WTC11 (cell line): ENCODE measurements around the gene DZANK1. TPM values are rescaled to one million over a fixed set of nuclear protein-coding genes. Genes with fewer than 3 reads are reported as not detected.
"Not testable (repeated sequence)": the region's sequence is repeated elsewhere in the genome, so short reads cannot be mapped to it uniquely, and the experiment has no call there.

Experiments
- ATAC-seq: fragments of 200-7000 bp; cut with Tn5 transposase; 2 replicates; pipeline ENCODE4 v1.10.0; 2021; ENCODE audit warnings: mild to moderate bottlenecking, moderate library complexity
- CTCF ChIA-PET: fragments of 300-600 bp; sonication (Branson Sonifier 250); formaldehyde crosslinking; loops from one replicate; lab custom pipeline; 2021; ENCODE audit warnings: antibody characterized with exemption; lab: Charles Lee
- POLR2A ChIA-PET: fragments of 350-600 bp; sonication (Branson Sonifier 250); formaldehyde crosslinking; loops from one replicate; lab custom pipeline; 2021; ENCODE audit warnings: antibody characterized with exemption; lab: Charles Lee
- DNase-seq: peaks from one replicate; pipeline ENCODE4 v3.0.0; 2021; ENCODE audit warnings: low spot score
- H3K27ac Mint-ChIP-seq: 2 replicates; pipeline ENCODE4 v1.8.0; 2021; ENCODE audit warnings: mixed read lengths
- H3K27me3 Mint-ChIP-seq: 2 replicates; pipeline ENCODE4 v1.8.0; 2021; ENCODE audit warnings: low read depth, mild to moderate bottlenecking, moderate library complexity, mixed read lengths
- H3K36me3 Mint-ChIP-seq: 2 replicates; pipeline ENCODE4 v1.8.0; 2021; ENCODE audit warnings: mixed read lengths
- H3K4me1 Mint-ChIP-seq: 2 replicates; pipeline ENCODE4 v1.8.0; 2022; ENCODE audit warnings: mixed read lengths
- H3K4me3 Mint-ChIP-seq: 2 replicates; pipeline ENCODE4 v1.8.0; 2021; ENCODE audit warnings: mild to moderate bottlenecking, moderate library complexity, mixed read lengths
- H3K9me3 Mint-ChIP-seq: 2 replicates; pipeline ENCODE4 v1.8.0; 2021; ENCODE audit warnings: mixed read lengths
- CREB1 ChIP-seq: sonication (generic); formaldehyde crosslinking; IDR thresholded peaks from 2 replicates; pipeline ENCODE4 v1.8.0; 2023; ENCODE audit warnings: mild to moderate bottlenecking, missing genetic modification reagents
- ELF4 ChIP-seq: sonication (generic); formaldehyde crosslinking; IDR thresholded peaks from 2 replicates; pipeline ENCODE4 v1.8.1; 2022; ENCODE audit warnings: low read depth, mild to moderate bottlenecking, moderate library complexity, missing genetic modification reagents
- ETV6 ChIP-seq: sonication (generic); formaldehyde crosslinking; IDR thresholded peaks from 2 replicates; pipeline ENCODE4 v1.8.1; 2022; ENCODE audit warnings: mild to moderate bottlenecking, missing genetic modification reagents
- GABPB1 ChIP-seq: sonication (generic); formaldehyde crosslinking; IDR thresholded peaks from 2 replicates; pipeline ENCODE4 v1.8.1; 2023; ENCODE audit warnings: mild to moderate bottlenecking, missing genetic modification reagents
- GRHL2 ChIP-seq: fragments of 250-450 bp; sonication (Bioruptor Pico); IDR thresholded peaks from 2 replicates; pipeline ENCODE4 v1.8.0; 2022; ENCODE audit warnings: mild to moderate bottlenecking, moderate library complexity; ENCODE audit not compliant: insufficient replicate concordance, severe bottlenecking
- IRF2 ChIP-seq: sonication (generic); formaldehyde crosslinking; IDR thresholded peaks from 2 replicates; pipeline ENCODE4 v1.8.0; 2022; ENCODE audit warnings: low read depth, missing genetic modification reagents, borderline replicate concordance
- JAZF1 ChIP-seq: fragments of 250-450 bp; sonication (Bioruptor Pico); IDR thresholded peaks from 2 replicates; pipeline ENCODE4 v1.9.0; 2021; ENCODE audit warnings: moderate library complexity, mild to moderate bottlenecking, inconsistent platforms
- MLX ChIP-seq: sonication (generic); formaldehyde crosslinking; IDR thresholded peaks from 2 replicates; pipeline ENCODE4 v1.8.1; 2023; ENCODE audit warnings: mild to moderate bottlenecking, missing genetic modification reagents, moderate library complexity
- NFE2L1 ChIP-seq: sonication (generic); formaldehyde crosslinking; IDR thresholded peaks from 2 replicates; pipeline ENCODE4 v1.8.1; 2023; ENCODE audit warnings: missing genetic modification reagents
- PRRX2 ChIP-seq: fragments of 250-450 bp; sonication (Bioruptor Pico); IDR thresholded peaks from 2 replicates; pipeline ENCODE4 v1.8.0; 2021; ENCODE audit warnings: mild to moderate bottlenecking
- RELA ChIP-seq: sonication (generic); formaldehyde crosslinking; IDR thresholded peaks from 2 replicates; pipeline ENCODE4 v1.8.1; 2022; ENCODE audit warnings: missing genetic modification reagents, mild to moderate bottlenecking, borderline replicate concordance
- RORB ChIP-seq: fragments of 250-450 bp; sonication (Bioruptor Pico); IDR thresholded peaks from 2 replicates; pipeline ENCODE4 v1.9.0; 2021; ENCODE audit warnings: mild to moderate bottlenecking
- TEAD4 ChIP-seq: sonication (generic); formaldehyde crosslinking; IDR thresholded peaks from 2 replicates; pipeline ENCODE4 v1.8.0; 2022; ENCODE audit warnings: mild to moderate bottlenecking, missing genetic modification reagents
- TP53 ChIP-seq: sonication (generic); formaldehyde crosslinking; IDR thresholded peaks from 2 replicates; pipeline ENCODE4 v1.8.1; 2023; ENCODE audit warnings: mild to moderate bottlenecking, missing genetic modification reagents
- ZNF121 ChIP-seq: sonication (generic); formaldehyde crosslinking; IDR thresholded peaks from 2 replicates; pipeline ENCODE4 v1.8.0; 2023; ENCODE audit warnings: missing genetic modification reagents
- ZNF138 ChIP-seq: sonication (generic); formaldehyde crosslinking; conservative IDR thresholded peaks from 2 replicates; pipeline ENCODE4 v1.8.1; 2022; ENCODE audit warnings: mild to moderate bottlenecking, moderate library complexity, missing genetic modification reagents
- ZNF232 ChIP-seq: sonication (generic); formaldehyde crosslinking; IDR thresholded peaks from 2 replicates; pipeline ENCODE4 v1.8.0; 2022; ENCODE audit warnings: mild to moderate bottlenecking, missing genetic modification reagents
- ZNF281 ChIP-seq: sonication (generic); formaldehyde crosslinking; IDR thresholded peaks from 2 replicates; pipeline ENCODE4 v1.8.0; 2023; ENCODE audit warnings: mild to moderate bottlenecking, missing genetic modification reagents
- ZNF423 ChIP-seq: fragments of 250-450 bp; sonication (Bioruptor Pico); IDR thresholded peaks from 2 replicates; pipeline ENCODE4 v2.1.2; 2022; ENCODE audit warnings: mild to moderate bottlenecking, moderate library complexity
- total RNA-seq: library from RNA; stranded (reverse); gene quantifications from 3 replicates; pipeline ENCODE4 v1.2.3, GENCODE V29; 2021
- TF ChIP-seq, protein P1 (sequence below): sonication (generic); formaldehyde crosslinking; conservative IDR thresholded peaks from 2 replicates; pipeline ENCODE4 v1.8.1; 2023; ENCODE audit warnings: mild to moderate bottlenecking, low read depth, missing genetic modification reagents, moderate library complexity
- TF ChIP-seq, protein P2 (sequence below): sonication (generic); formaldehyde crosslinking; IDR thresholded peaks from 2 replicates; pipeline ENCODE4 v1.8.0; 2022; ENCODE audit warnings: missing genetic modification reagents

The DZANK1 gene
- total RNA-seq, 1 experiment from 2014 or later: 6.1 TPM

GRCh38 chr20:18400460-18400859 lies 66.4 kb downstream of the DZANK1 start:
- ChIA-PET CTCF (no interaction called here), POLR2A (no interaction called here)
- TF ChIP-seq TP53 (CRISPR knock-in tag): no peak
- TF ChIP-seq PRRX2 (CRISPR knock-in tag): no peak
- no peak for TF ChIP-seq ZNF138 (CRISPR knock-in tag)
- no peak for TF ChIP-seq NFE2L1 (CRISPR knock-in tag)
- no peak for TF ChIP-seq GABPB1 (CRISPR knock-in tag)
- no peak for TF ChIP-seq GRHL2 (CRISPR knock-in tag)
- no peak for TF ChIP-seq CREB1 (CRISPR knock-in tag)
- TF ChIP-seq ZNF232: no peak
- no peak for TF ChIP-seq JAZF1 (CRISPR knock-in tag)
- TF ChIP-seq, protein P1, sequence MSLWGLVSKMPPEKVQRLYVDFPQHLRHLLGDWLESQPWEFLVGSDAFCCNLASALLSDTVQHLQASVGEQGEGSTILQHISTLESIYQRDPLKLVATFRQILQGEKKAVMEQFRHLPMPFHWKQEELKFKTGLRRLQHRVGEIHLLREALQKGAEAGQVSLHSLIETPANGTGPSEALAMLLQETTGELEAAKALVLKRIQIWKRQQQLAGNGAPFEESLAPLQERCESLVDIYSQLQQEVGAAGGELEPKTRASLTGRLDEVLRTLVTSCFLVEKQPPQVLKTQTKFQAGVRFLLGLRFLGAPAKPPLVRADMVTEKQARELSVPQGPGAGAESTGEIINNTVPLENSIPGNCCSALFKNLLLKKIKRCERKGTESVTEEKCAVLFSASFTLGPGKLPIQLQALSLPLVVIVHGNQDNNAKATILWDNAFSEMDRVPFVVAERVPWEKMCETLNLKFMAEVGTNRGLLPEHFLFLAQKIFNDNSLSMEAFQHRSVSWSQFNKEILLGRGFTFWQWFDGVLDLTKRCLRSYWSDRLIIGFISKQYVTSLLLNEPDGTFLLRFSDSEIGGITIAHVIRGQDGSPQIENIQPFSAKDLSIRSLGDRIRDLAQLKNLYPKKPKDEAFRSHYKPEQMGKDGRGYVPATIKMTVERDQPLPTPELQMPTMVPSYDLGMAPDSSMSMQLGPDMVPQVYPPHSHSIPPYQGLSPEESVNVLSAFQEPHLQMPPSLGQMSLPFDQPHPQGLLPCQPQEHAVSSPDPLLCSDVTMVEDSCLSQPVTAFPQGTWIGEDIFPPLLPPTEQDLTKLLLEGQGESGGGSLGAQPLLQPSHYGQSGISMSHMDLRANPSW: no peak
- no peak for TF ChIP-seq ZNF121 (CRISPR knock-in tag)
- no peak for TF ChIP-seq RELA (CRISPR knock-in tag)
- no peak for TF ChIP-seq MLX (CRISPR knock-in tag)
- no peak for TF ChIP-seq TEAD4 (CRISPR knock-in tag)
- TF ChIP-seq RORB (CRISPR knock-in tag): no peak
- TF ChIP-seq ETV6 (CRISPR knock-in tag): no peak
- TF ChIP-seq ZNF423 (CRISPR knock-in tag): no peak
- no peak for TF ChIP-seq IRF2 (CRISPR knock-in tag)
- Mint-ChIP-seq H3K4me1 (no peaks in the 10 kb centered on the region), H3K4me3 (no peak overlapping the region), H3K9me3 (peaks cover 16% of the 10 kb centered on the region), H3K27ac (no peak overlapping the region), H3K27me3 (no peaks in the 10 kb centered on the region), H3K36me3 (peaks cover 21% of the 10 kb centered on the region)
- DNase-seq (no peak), ATAC-seq (no peak)

DNA sequence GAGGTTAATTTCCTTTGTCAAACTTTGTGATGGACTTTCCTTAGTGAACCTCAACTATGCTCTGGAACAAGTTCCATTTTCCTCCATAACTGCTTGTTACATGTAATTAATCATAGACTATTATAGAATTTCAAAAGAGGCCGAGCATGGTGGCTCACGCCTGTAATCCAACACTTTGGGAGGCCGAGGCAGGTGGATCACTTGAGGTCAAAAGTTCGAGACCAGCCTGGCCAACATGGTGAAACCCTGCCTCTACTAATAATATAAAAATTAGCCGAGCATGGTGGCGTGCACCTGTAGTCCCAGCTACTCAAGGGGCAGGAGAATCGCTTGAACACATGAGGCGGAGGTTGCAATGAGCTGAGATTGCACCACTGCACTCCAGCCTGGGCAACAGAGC lies 68.1 kb downstream of the DZANK1 start:
- Mint-ChIP-seq H3K36me3 (peaks cover 21% of the 10 kb centered on the region), H3K4me1 (peaks cover 10% of the 10 kb centered on the region), H3K9me3 (peaks cover 16% of the 10 kb centered on the region)
- H3K27ac Mint-ChIP-seq, H3K4me3 Mint-ChIP-seq, H3K27me3 Mint-ChIP-seq, DNase-seq, ATAC-seq, POLR2A ChIA-PET: not testable (repeated sequence)
- CTCF ChIA-PET: interaction anchor here (0.7 kb wide), 1 partner anchor 1294 kb away, joined by 6 read pairs; no protein-coding TSS in a partner anchor

DNA sequence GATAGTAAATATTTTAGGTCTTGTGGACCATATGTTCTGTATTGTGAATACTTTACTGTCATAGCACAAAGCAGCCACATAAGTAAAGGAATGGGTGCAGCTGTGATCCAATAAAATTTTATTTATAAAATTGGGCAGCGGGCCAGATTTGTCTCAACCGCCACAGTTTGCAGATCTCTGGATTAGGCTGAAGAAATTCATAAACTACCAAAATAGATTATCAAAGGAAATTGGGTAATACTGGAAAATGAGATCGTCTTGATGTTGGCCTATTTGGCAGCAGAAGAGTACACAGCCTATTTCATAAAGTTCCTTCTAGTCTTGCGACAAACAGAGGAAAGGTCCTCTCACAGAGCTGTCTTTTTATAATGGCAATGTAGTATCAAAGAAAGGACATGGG lies 69.8 kb downstream of the DZANK1 start:
- peaks cover 10% of the 10 kb centered on the region for H3K4me1 Mint-ChIP-seq
- H3K27ac Mint-ChIP-seq: no peak overlapping the region
- H3K9me3 Mint-ChIP-seq: peaks cover 9% of the 10 kb centered on the region
- peaks cover 13% of the 10 kb centered on the region for H3K36me3 Mint-ChIP-seq
- no peaks in the 10 kb centered on the region for H3K27me3 Mint-ChIP-seq
- ChIA-PET CTCF (interaction anchor here (1.2 to 1.3 kb wide), 2 partner anchors 9 to 16 kb away, joined by 3 read pairs; no protein-coding TSS in a partner anchor), POLR2A (no interaction called here)
- no peak for DNase-seq
- no peak for ATAC-seq
- H3K4me3 Mint-ChIP-seq: no peak overlapping the region
- TF ChIP-seq ZNF281 (no peak), ELF4 (CRISPR knock-in tag) (no peak)
- TF ChIP-seq, protein P2, sequence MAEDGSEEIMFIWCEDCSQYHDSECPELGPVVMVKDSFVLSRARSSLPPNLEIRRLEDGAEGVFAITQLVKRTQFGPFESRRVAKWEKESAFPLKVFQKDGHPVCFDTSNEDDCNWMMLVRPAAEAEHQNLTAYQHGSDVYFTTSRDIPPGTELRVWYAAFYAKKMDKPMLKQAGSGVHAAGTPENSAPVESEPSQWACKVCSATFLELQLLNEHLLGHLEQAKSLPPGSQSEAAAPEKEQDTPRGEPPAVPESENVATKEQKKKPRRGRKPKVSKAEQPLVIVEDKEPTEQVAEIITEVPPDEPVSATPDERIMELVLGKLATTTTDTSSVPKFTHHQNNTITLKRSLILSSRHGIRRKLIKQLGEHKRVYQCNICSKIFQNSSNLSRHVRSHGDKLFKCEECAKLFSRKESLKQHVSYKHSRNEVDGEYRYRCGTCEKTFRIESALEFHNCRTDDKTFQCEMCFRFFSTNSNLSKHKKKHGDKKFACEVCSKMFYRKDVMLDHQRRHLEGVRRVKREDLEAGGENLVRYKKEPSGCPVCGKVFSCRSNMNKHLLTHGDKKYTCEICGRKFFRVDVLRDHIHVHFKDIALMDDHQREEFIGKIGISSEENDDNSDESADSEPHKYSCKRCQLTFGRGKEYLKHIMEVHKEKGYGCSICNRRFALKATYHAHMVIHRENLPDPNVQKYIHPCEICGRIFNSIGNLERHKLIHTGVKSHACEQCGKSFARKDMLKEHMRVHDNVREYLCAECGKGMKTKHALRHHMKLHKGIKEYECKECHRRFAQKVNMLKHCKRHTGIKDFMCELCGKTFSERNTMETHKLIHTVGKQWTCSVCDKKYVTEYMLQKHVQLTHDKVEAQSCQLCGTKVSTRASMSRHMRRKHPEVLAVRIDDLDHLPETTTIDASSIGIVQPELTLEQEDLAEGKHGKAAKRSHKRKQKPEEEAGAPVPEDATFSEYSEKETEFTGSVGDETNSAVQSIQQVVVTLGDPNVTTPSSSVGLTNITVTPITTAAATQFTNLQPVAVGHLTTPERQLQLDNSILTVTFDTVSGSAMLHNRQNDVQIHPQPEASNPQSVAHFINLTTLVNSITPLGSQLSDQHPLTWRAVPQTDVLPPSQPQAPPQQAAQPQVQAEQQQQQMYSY: no peak
